Lower leg skin (tissue), 3 donors: ENCODE data around the gene TRMU.

Experiments
- POLR2A ChIP-seq, 2 donors: fragments of 450-650 bp; IDR thresholded peaks; one replicate each; pipeline ENCODE4 v1.6.1; 2016 to 2017; ENCODE audit warnings: antibody characterized with exemption in 2 of 2, mild to moderate bottlenecking in 1 of 2, moderate library complexity in 1 of 2
- TF ChIP-seq, protein P1 (sequence below), 3 donors: fragments of 450-650 bp; IDR thresholded peaks; one replicate each; pipeline ENCODE4 v1.5.1; 2016; ENCODE audit warnings: antibody characterized with exemption in 3 of 3, mild to moderate bottlenecking in 3 of 3, moderate library complexity in 2 of 3

DNA sequence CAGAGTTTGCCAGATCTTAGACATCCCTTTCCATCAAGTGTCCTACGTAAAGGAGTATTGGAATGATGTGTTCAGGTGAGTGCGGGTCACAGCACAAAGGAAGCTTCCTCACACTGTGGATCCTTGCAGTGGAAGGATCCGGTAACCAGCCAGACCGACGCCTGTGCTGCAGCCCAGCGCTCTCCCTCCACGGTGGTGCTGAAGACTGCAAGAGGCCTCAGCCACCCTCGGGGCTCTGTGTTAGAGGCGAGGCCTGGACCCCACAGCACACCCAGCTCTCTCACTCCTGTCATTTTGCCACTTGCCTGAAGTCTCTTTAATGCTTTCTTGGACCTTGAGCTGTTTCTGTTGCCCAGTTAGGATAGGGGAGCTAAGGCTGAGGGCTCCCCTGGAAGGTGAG is 2.4 kb downstream of the TRMU start:
- TF ChIP-seq, protein P1, sequence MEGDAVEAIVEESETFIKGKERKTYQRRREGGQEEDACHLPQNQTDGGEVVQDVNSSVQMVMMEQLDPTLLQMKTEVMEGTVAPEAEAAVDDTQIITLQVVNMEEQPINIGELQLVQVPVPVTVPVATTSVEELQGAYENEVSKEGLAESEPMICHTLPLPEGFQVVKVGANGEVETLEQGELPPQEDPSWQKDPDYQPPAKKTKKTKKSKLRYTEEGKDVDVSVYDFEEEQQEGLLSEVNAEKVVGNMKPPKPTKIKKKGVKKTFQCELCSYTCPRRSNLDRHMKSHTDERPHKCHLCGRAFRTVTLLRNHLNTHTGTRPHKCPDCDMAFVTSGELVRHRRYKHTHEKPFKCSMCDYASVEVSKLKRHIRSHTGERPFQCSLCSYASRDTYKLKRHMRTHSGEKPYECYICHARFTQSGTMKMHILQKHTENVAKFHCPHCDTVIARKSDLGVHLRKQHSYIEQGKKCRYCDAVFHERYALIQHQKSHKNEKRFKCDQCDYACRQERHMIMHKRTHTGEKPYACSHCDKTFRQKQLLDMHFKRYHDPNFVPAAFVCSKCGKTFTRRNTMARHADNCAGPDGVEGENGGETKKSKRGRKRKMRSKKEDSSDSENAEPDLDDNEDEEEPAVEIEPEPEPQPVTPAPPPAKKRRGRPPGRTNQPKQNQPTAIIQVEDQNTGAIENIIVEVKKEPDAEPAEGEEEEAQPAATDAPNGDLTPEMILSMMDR (IDR thresholded peaks at IDR 0.05): no peak
- no peak for TF ChIP-seq POLR2A (IDR thresholded peaks at IDR 0.05)
